GM12872 (cell line): ENCODE data around the gene FAM168B.

Source experiments
- TF ChIP-seq, protein P1 (sequence below): IDR thresholded peaks from 3 replicates; pipeline ENCODE4 v1.5.1; 2011; ENCODE audit warnings: low read depth, mild to moderate bottlenecking, low read length, moderate library complexity; ENCODE audit not compliant: insufficient read depth

Gene FAM168B

DNA sequence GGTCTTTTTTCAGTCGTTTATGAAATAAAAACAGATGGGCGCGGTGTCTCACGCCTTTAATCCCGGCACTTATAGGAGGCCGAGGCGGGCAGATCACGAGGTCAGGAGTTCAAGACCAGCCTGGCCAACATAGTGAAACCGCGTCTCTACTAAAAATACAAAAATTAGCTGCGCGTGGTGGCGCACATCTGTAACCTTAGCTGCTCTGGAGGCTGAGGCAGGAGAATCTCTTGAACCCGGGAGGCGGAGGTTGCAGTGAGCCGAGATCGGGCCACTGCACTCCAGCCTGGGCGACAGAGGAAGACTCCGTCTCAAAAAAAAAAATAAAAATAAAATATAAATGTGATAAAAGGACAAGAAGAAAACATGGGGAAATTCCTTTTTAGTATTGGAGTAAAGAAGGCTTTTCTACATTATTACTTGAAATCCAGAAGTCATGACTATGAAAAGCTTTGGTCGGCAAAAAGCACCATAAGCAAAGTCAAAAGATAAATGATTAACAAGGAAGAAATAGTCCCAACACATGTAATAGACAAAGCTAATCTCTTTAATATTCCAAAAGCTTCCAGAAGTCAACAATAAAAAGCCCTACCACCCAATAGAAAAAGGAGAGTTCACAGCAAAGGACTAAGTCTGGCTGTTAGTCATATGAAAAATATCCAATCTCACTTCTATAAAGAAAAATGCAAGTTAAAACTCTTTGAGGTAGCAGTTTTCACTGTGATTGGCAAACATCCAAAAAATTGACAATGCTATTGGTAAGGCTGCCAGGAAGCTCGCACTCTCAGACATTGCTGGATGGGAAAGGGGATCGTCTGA, 1.4 kb upstream of the FAM168B start:
- TF ChIP-seq, protein P1, sequence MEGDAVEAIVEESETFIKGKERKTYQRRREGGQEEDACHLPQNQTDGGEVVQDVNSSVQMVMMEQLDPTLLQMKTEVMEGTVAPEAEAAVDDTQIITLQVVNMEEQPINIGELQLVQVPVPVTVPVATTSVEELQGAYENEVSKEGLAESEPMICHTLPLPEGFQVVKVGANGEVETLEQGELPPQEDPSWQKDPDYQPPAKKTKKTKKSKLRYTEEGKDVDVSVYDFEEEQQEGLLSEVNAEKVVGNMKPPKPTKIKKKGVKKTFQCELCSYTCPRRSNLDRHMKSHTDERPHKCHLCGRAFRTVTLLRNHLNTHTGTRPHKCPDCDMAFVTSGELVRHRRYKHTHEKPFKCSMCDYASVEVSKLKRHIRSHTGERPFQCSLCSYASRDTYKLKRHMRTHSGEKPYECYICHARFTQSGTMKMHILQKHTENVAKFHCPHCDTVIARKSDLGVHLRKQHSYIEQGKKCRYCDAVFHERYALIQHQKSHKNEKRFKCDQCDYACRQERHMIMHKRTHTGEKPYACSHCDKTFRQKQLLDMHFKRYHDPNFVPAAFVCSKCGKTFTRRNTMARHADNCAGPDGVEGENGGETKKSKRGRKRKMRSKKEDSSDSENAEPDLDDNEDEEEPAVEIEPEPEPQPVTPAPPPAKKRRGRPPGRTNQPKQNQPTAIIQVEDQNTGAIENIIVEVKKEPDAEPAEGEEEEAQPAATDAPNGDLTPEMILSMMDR: no peak

DNA sequence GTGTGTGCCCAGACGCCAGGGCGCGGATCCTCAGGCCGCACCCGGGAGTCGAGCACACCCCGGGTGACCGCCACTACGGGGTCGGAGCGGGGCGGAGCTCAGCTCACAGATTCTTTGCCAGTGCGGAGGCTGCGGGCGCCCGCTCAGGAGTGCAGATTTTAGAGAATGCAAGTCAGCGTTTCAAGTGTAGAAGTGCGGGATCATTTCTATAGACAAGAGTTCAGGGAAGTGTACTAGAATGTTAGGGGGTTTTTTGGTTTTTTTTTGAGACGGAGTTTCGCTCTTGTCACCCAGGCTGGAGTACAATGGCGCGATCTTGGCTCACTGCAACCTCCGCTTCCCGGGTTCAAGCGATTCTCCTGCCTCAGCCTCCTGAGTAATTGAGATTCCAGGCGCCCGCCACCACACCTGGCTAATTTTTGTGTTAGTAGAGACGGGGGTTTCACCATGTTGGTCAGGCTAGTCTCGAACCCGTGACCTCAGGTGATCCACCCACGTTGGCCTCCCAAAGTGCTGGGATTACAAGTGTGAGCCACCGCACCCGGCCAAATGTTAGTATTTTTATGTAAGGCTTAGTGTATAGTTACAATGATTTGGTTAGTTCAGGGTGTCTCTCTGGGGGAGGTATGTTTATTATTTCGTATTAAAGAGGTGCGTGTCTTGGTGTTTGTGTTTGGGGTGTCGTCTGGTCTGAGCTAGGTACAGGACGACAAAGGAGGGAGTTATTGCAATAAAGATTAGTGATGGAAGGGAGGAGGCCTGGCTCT, 619 bp upstream of the FAM168B start:
- TF ChIP-seq, protein P1: no peak

DNA sequence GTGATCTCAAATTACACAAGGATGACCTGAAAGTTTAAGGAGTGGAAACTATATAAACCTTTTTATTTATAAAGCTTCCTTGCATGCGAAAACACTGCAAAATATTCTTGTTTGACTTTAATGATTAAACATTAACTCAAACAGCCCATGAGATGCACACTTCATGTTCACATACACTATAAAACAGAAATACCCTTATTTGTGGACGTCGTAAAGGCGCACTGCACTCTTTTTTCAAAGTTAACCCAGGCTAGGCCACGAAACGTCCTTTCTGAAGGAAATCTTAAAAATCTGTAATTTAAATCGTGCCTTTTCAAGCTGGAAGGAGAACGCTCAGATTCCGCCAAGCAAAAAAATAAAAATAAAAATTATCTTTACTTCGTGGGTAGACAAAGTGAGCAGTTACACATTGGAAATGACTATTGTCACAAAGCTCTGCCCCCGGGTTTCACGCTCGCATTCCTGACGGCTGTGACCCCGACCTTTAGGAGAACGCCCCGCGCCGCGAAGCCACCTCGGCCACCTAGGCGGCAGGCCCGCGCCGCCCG, 728 bp downstream of the FAM168B start:
- TF ChIP-seq, protein P1: no peak

DNA sequence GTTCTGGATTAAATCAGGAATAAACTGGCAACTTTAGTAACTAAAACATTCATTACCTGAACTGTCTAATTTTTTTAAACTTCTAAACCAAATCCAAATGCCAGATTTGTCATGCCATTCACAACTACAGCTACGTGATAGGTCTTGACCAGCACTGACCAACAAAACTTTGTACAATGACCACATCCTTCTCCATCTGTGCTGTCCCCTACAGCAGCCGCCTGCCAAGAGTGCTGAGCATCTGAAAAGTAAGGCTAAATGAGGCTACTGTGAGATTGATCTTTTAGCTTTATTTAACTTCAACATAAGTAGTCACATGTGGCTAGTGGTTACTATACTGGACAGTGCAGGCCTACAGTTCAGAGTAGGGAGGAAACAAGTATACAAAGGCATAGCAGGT, 7.6 kb downstream of the FAM168B start:
- TF ChIP-seq, protein P1: no peak

DNA sequence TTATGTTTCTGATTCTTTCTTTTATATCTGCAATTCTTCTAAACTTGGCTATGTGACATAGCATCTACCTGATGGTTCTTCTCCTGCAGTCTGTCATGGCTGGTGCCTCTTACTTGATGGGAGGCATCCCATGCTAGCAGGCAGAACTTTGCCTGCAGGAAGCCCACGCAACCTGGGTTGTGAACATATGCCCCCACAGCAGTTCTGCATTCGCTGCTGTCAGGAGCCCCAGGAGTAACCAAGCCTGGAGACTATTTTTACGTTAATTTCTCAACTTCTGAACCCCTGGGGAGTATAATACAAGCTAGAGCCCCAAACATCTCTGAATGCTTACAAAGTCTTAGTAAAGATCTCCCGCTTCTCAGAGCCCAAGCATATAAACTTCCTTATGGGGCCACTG, 12.1 kb downstream of the FAM168B start:
- TF ChIP-seq, protein P1: no peak

DNA sequence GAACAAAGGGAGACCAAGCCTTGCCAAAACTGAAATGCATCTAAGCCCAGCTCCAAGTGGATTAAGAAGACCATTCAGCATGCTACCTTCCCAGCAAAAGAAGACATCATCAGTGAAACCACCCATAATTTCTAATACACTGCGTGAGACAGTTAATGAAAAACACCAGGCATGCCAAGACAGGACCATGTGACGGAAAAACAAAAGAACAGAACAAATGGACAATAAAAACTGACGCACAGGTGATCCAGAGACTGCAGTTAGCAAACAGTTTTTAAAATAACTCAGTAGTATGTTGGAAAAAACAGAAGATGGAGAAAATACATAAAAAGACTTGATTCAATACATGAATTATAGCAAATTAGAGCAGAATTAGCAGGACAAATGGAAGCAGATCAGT, 15.3 kb downstream of the FAM168B start:
- TF ChIP-seq, protein P1: no peak

DNA sequence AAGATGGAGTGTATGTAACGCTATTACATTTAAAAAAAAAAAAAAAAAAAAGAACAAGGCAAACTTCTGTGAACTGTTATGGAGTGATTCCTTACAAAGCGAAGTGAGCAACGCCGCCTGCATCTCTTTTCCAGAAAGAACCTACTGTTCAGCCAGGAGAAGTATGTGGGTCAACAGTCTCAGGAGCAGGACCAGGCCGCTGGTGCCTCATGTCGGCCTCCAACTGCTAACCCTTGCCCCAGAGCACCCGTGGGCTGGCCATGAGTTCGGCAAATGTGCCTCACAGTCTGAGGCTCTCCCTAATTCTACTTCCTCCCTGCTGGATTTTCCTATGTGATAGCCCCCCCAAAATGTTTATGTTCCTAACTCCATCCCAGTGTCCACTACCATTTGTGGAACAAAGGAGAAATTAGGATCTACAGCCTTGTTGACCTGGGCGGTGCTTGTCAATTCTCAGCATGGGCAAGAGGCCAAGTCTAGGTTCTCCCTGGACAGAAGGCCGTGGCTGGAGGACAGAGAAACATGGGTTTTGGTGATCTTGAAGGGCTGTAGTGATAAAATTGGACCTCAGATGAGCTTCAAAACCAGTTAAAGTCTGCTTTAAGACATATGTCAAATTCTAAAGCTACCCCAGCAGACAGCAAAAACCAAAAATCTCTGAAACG, 15.9 kb downstream of the FAM168B start:
- TF ChIP-seq, protein P1: no peak
